NCI-H524 treated with DMSO at 0.1 percent for 48 hours (cell line): ENCODE measurements around the gene IGF2BP3.

ENCODE experiments used
- DNase-seq: peaks from one replicate; lab custom pipeline; 2025; lab: John Stamatoyannopoulos, UW

The IGF2BP3 gene

GRCh38 chr7:23261843-23262452 lies 208.3 kb downstream of the IGF2BP3 start:
- no peak for DNase-seq

GRCh38 chr7:23260371-23260770 lies 209.9 kb downstream of the IGF2BP3 start:
- DNase-seq = no peak
